ENCODE measurements around the gene CNTNAP4. TPM values are rescaled to one million over a fixed set of nuclear protein-coding genes. Genes with fewer than 3 reads are reported as not detected.

The CNTNAP4 gene
- total RNA-seq, 1 donor from 2014 or later = not detected

DNA sequence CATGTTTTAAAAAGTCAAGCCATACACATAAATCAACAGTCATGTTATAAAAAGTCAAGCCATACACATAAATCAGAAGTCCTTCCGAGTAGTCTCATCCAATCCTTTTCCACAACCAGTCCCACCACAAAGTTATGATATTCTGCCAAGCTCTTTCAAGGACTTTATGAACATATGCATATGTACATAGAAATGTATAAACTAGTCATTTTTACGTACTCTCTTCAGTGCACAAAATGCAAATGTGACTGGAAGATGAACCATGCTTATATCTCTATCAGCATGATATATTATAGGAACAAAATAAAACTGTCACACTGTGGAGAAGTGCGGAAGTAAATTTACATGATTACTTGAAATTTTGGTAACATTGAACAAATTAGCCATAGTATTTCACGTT is 200.9 kb downstream of the CNTNAP4 start:
- DNase-seq = no peak
- H3K27me3 ChIP-seq = no peaks in the 10 kb centered on the region
- no peak overlapping the region for H3K27ac ChIP-seq
- no peak for ATAC-seq
- H3K36me3 ChIP-seq = no peaks in the 10 kb centered on the region
- H3K9me3 ChIP-seq = no peaks in the 10 kb centered on the region
- intact Hi-C loops (cut with DNase I) = no loop called here
- TF ChIP-seq, protein P1, sequence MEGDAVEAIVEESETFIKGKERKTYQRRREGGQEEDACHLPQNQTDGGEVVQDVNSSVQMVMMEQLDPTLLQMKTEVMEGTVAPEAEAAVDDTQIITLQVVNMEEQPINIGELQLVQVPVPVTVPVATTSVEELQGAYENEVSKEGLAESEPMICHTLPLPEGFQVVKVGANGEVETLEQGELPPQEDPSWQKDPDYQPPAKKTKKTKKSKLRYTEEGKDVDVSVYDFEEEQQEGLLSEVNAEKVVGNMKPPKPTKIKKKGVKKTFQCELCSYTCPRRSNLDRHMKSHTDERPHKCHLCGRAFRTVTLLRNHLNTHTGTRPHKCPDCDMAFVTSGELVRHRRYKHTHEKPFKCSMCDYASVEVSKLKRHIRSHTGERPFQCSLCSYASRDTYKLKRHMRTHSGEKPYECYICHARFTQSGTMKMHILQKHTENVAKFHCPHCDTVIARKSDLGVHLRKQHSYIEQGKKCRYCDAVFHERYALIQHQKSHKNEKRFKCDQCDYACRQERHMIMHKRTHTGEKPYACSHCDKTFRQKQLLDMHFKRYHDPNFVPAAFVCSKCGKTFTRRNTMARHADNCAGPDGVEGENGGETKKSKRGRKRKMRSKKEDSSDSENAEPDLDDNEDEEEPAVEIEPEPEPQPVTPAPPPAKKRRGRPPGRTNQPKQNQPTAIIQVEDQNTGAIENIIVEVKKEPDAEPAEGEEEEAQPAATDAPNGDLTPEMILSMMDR (IDR thresholded peaks at IDR 0.05) = no peak
- no peak overlapping the region for H3K4me3 ChIP-seq
- no peaks in the 10 kb centered on the region for H3K4me1 ChIP-seq

DNA sequence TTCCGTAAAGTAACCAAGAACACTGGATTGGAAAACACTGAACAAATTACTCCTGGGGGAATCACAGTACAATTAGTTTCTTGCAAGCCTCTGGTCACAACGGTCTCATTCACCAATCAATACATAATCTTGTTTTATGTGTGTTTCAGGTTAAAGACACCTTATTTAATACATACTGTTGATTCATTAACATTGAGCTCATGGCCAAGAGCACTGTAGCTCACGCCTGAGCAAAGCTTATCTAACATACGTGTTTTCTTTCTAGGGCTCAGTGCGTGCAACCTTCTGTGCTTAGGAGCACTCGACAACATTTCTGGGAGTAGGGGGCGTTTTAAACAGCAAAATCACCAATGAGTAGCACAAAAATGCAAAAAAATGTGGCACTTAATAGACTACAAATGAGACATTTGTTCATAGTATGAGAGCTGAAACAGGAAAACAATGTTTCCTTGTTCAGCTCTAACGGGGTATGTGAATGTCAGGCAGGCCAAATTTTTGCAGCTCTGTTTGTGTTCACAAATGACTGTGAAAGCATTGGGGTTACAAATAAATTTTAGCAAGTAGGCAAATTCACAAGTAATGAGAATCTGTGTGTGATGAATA is 206.2 kb downstream of the CNTNAP4 start:
- H3K27me3 ChIP-seq = no peaks in the 10 kb centered on the region
- TF ChIP-seq, protein P1 (IDR thresholded peaks at IDR 0.05) = no peak
- DNase-seq = no peak
- no peak overlapping the region for H3K27ac ChIP-seq
- H3K36me3 ChIP-seq = no peaks in the 10 kb centered on the region
- no peak for ATAC-seq
- intact Hi-C loops (cut with DNase I) = no loop called here
- H3K9me3 ChIP-seq = no peaks in the 10 kb centered on the region
- no peak overlapping the region for H3K4me3 ChIP-seq
- H3K4me1 ChIP-seq = no peaks in the 10 kb centered on the region

DNA sequence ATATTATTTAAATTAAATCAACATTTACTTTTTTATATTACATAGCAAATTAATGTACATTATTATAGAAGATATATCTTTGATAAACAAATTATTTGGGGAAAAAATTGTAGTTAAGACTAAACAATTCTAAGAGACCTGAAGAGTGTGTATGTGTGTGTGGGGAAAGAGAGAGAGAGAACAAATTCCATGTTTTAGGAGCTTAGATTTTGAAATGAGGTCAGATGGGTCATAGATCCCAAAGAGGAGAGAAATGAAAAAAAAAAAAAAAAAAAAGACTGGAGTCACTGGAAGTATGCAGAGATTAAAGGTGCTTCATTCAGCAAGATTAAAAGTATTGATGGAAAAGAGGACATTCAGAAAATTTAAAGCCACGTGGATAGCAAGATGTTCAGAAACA is 206.8 kb downstream of the CNTNAP4 start:
- Histone ChIP-seq H3K27ac (no peak overlapping the region), H3K36me3 (no peaks in the 10 kb centered on the region), H3K27me3 (no peaks in the 10 kb centered on the region), H3K9me3 (no peaks in the 10 kb centered on the region), H3K4me3 (no peak overlapping the region), H3K4me1 (no peaks in the 10 kb centered on the region)
- ATAC-seq = no peak
- intact Hi-C loops (cut with DNase I) = no loop called here
- TF ChIP-seq, protein P1 (IDR thresholded peaks at IDR 0.05) = no peak
- no peak for DNase-seq

DNA sequence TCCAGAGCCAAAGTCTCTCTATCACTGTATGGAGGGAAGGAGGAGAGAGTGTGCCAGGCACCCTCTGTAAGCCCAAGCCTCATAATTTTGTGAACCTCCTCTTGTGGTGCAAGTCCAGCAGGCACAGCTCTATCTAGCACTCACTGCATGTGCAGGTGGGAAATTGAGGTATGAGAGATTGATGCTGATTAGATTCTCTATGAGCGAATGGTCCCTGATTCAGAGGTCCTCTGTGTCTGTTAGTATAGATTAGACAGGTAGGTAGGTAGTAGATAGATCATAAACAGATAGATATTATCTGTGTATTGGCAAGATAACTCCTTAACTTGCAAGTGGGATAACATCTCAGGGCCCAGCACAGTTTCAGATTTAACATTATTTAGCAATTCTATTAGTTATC is 209.5 kb downstream of the CNTNAP4 start:
- Histone ChIP-seq H3K4me3 (no peak overlapping the region), H3K36me3 (no peaks in the 10 kb centered on the region), H3K4me1 (no peaks in the 10 kb centered on the region), H3K9me3 (no peaks in the 10 kb centered on the region), H3K27me3 (no peaks in the 10 kb centered on the region), H3K27ac (no peak overlapping the region)
- intact Hi-C loops (cut with DNase I) = no loop called here
- DNase-seq (no peak), ATAC-seq (no peak)
- TF ChIP-seq, protein P1 (IDR thresholded peaks at IDR 0.05) = no peak

DNA sequence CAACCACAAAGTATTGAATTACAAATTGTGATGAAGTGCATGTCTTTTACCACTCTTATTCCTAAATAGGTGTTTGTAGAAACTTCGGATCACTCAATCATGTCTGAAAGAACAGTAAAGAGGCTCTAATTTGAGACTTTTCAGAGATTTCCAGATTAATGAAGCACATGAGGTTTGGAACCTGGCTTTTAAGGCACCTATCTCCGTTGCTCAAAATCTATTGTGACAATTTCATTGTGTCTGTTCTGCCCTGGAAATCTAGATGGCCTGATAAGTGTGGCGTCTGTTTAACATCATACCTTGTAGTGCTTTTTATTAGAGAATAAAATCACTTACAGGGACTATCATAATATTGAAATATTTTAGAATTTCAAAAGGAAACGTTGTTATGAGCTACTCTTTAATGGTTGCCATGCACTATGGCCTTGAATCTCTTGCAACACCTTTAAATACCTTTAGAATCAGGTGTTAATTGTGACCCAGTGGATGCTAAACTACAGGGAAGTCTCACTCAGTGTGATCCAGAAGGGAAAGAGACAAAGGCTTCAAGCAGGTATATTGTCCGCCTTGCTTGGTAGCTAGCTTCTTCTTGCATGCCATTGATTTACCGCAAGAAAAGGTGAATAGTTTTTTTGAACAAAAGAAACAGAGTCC is 210.3 kb downstream of the CNTNAP4 start:
- ATAC-seq (no peak), DNase-seq (no peak)
- intact Hi-C loops (cut with DNase I) = no loop called here
- TF ChIP-seq, protein P1 (IDR thresholded peaks at IDR 0.05) = no peak
- Histone ChIP-seq H3K4me1 (no peaks in the 10 kb centered on the region), H3K4me3 (no peak overlapping the region), H3K36me3 (no peaks in the 10 kb centered on the region), H3K27ac (no peak overlapping the region), H3K27me3 (no peaks in the 10 kb centered on the region), H3K9me3 (no peaks in the 10 kb centered on the region)

All from upper lobe of right lung (tissue), 1 donor.